ENCODE data around the gene SPR. TPM values are rescaled to one million over a fixed set of nuclear protein-coding genes. Genes with fewer than 3 reads are reported as not detected.

Gene SPR
- total and polyA plus RNA-seq, 2 donors from 2014 or later, result 29.9 to 102 TPM

- intact Hi-C loops (cut with DNase I), result no loop called here
- Histone ChIP-seq H3K4me1 (ENCODE audit: control insufficient read depth in 2 of 3, insufficient read depth in 2 of 3, low read depth in 1 of 3, low read length in 3 of 3) (peaks cover 0 to 34% (median 4%) of the 10 kb centered on the region in 3 donors), H3K9me3 (ENCODE audit: control insufficient read depth in 2 of 3, insufficient read depth in 1 of 3, low read length in 3 of 3) (no peaks in the 10 kb centered on the region), H3K27ac (ENCODE audit: low read depth in 2 of 2, low read length in 2 of 2) (no peak overlapping the region), H3K36me3 (ENCODE audit: control insufficient read depth in 2 of 3, insufficient read depth in 3 of 3, low read length in 3 of 3) (peaks cover 0 to 3% (median 0%) of the 10 kb centered on the region in 3 donors), H3K27me3 (ENCODE audit: control insufficient read depth, insufficient read depth, low read length) (peaks cover 1% of the 10 kb centered on the region), H3K9ac (ENCODE audit: low read length in 3 of 3) (no peak overlapping the region), H3K4me3 (ENCODE audit: low read length in 3 of 3) (no peak overlapping the region)
- TF ChIP-seq CTCF (IDR thresholded peaks at IDR 0.05; ENCODE audit: borderline replicate concordance, extremely low read depth, insufficient read depth), result no peak
- FAIRE-seq (no peak), DNase-seq (no peak)
Observed at GRCh38 chr2:72933207-72933606, 46.0 kb downstream of the SPR start.

GRCh38 chr2:72933646-72934151 lies 46.5 kb downstream of the SPR start:
- H3K36me3 ChIP-seq (ENCODE audit: control insufficient read depth in 2 of 3, insufficient read depth in 3 of 3, low read length in 3 of 3), result peaks cover 0 to 3% (median 0%) of the 10 kb centered on the region in 3 donors
- FAIRE-seq, result no peak
- TF ChIP-seq CTCF (IDR thresholded peaks at IDR 0.05; ENCODE audit: borderline replicate concordance, extremely low read depth, insufficient read depth), result no peak
- DNase-seq, result no peak
- H3K4me3 ChIP-seq (ENCODE audit: low read length in 3 of 3), result no peak overlapping the region
- no peaks in the 10 kb centered on the region for H3K27me3 ChIP-seq (ENCODE audit: control insufficient read depth, insufficient read depth, low read length)
- intact Hi-C loops (cut with DNase I), result no loop called here
- H3K9me3 ChIP-seq (ENCODE audit: control insufficient read depth in 2 of 3, insufficient read depth in 1 of 3, low read length in 3 of 3), result no peaks in the 10 kb centered on the region
- no peak overlapping the region for H3K9ac ChIP-seq (ENCODE audit: low read length in 3 of 3)
- no peak overlapping the region for H3K27ac ChIP-seq (ENCODE audit: low read depth in 2 of 2, low read length in 2 of 2)
- H3K4me1 ChIP-seq (ENCODE audit: control insufficient read depth in 2 of 3, insufficient read depth in 2 of 3, low read depth in 1 of 3, low read length in 3 of 3), result peaks cover 0 to 34% (median 4%) of the 10 kb centered on the region in 3 donors

- FAIRE-seq (no peak), DNase-seq (peak in 1 of 5 donors; percentile 33)
- Histone ChIP-seq H3K36me3 (ENCODE audit: control insufficient read depth in 2 of 3, insufficient read depth in 3 of 3, low read length in 3 of 3) (peaks cover 0 to 3% (median 0%) of the 10 kb centered on the region in 3 donors), H3K27me3 (ENCODE audit: control insufficient read depth, insufficient read depth, low read length) (no peaks in the 10 kb centered on the region), H3K27ac (ENCODE audit: low read depth in 2 of 2, low read length in 2 of 2) (peak overlapping the region in 1 of 2 donors; percentile 23), H3K4me1 (ENCODE audit: control insufficient read depth in 2 of 3, insufficient read depth in 2 of 3, low read depth in 1 of 3, low read length in 3 of 3) (peaks cover 0 to 34% (median 4%) of the 10 kb centered on the region in 3 donors), H3K9ac (ENCODE audit: low read length in 3 of 3) (no peak overlapping the region), H3K9me3 (ENCODE audit: control insufficient read depth in 2 of 3, insufficient read depth in 1 of 3, low read length in 3 of 3) (no peaks in the 10 kb centered on the region), H3K4me3 (ENCODE audit: low read length in 3 of 3) (no peak overlapping the region)
- peak; percentile 31 for TF ChIP-seq CTCF (IDR thresholded peaks at IDR 0.05; ENCODE audit: borderline replicate concordance, extremely low read depth, insufficient read depth)
- intact Hi-C loops (cut with DNase I), result no loop called here
Observed at GRCh38 chr2:72934683-72935610, 47.7 kb downstream of the SPR start.
